ENCODE data around the gene PPP1R3C.

The PPP1R3C gene

DNA sequence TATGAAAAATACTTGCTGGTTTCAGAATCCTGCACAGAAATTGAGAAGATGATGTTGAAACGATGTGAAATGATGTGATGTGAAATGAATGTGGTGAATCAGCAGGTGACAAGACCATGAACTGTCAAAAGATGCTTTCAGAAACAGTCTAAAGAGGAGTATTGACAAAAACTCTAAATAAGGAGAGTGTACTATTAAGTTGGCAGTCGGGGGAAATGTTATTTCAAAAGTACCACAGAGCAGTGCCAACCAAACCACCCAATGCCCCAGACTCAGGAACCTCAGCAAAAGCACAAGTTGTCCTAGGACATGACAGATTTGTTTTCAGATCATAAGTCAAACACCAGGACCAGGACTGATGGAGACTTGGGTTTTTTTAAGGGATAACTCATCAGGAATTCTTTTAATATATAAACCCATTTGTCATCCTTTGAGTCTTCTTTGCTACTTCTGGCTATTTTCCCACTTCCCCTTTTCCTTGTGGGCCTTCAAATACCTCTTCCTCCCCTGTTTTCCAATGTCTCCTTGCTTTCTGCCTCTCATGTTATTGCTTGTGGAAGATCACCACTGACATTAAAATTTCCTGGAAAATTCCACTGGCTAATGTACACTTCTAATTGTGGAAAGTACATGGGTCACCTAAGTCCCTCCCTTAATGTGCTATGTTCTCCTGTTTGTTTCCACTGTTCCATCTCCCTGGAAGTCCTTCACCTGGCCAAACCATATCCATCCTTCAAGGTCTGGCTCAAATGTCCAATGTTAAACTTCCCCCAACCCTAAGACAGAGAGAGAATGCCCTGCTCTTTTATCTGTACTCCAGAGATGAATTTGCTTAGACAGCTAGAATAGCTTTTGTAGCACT is 10.2 kb upstream of the PPP1R3C start:
- no peak overlapping the region for H3K4me3 Mint-ChIP-seq
- no peak overlapping the region for H3K27ac Mint-ChIP-seq
- H3K4me1 Mint-ChIP-seq (ENCODE audit: low read depth), result no peaks in the 10 kb centered on the region
- intact Hi-C loops (cut with micrococcal nuclease), result no loop called here
- no peaks in the 10 kb centered on the region for H3K36me3 Mint-ChIP-seq (ENCODE audit: low read depth)
- peaks cover 11% of the 10 kb centered on the region for H3K27me3 Mint-ChIP-seq
- H3K9me3 Mint-ChIP-seq, result no peaks in the 10 kb centered on the region

DNA sequence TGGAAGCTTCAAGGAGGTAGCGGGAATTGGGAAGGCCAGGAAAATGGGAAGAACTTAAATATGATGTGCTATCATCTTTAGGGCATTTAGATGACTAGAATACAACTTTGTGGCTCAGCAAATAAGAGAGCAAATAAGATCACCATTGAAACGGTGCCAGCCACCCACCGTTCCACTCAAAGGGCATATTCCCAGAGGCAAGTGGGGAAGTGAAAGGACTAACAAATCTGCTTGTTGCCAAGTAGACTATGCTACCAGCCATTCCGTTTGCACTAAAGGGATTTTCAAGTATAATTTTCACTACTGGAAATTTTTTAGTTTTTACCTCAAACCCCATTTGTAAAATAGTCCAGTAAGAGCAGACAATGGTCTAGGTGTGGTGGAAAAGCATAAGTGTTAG is 4.0 kb upstream of the PPP1R3C start:
- Mint-ChIP-seq H3K9me3 (no peaks in the 10 kb centered on the region), H3K4me1 (ENCODE audit: low read depth) (peaks cover 8% of the 10 kb centered on the region), H3K27ac (no peak overlapping the region), H3K4me3 (no peak overlapping the region), H3K36me3 (ENCODE audit: low read depth) (no peaks in the 10 kb centered on the region), H3K27me3 (peaks cover 28% of the 10 kb centered on the region)
- intact Hi-C loops (cut with micrococcal nuclease), result loop anchor here (10.0 kb wide), 1 partner anchor 268 kb away; the partner anchor contains the start of gene FGFBP3

DNA sequence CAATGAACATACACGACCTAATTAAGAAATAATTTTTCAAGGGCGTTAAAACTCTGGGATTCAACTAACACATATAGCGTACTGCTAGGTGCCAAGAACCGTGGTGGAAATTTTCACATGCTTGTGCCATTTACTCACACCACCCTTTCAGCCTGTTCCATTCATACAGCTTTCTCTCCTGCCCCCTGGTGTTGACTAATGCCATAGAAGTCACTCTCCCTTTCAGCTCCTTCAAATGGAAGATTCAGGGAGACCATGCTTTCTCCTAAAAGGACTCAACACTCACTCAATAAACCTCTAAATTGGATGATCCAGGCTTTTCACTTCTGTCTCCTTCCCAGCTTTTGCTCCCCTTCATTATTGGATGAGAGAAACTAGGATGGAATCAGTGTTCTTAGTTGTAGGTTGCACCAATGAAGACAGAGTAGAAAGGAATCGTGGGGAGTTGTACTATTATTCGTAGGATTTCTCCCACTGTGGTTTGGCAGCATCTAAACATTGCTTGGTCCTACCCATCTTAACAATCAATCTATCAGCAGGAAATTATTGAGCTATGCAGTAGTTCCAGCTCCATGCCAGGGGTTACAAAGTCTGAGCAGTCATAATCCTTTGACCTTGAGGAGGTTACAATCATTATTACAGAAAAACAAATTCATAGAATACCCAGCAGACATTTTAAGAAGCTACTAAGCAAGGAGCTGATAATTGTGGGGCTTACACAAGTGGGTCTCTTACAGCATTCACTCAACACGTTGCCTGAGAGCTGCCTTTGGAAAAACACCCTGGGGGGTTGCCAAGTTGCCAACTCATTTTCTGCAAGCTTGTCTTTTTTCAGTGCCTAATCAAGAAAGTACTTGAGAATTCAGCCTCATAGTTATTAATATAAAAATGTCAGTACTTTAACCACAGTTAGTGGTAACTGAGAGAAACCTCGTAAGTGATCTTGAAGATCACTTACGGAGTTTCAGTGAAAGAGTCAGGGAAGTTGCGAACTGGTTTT is 2.8 kb upstream of the PPP1R3C start:
- Mint-ChIP-seq H3K27me3 (peaks cover 34% of the 10 kb centered on the region), H3K36me3 (ENCODE audit: low read depth) (no peaks in the 10 kb centered on the region), H3K9me3 (no peaks in the 10 kb centered on the region), H3K4me3 (no peak overlapping the region), H3K27ac (no peak overlapping the region), H3K4me1 (ENCODE audit: low read depth) (peaks cover 8% of the 10 kb centered on the region)
- intact Hi-C loops (cut with micrococcal nuclease), result loop anchor here (1.0 to 10.0 kb wide), 4 partner anchors 143 to 337 kb away; partner anchors contain the start of gene FGFBP3

DNA sequence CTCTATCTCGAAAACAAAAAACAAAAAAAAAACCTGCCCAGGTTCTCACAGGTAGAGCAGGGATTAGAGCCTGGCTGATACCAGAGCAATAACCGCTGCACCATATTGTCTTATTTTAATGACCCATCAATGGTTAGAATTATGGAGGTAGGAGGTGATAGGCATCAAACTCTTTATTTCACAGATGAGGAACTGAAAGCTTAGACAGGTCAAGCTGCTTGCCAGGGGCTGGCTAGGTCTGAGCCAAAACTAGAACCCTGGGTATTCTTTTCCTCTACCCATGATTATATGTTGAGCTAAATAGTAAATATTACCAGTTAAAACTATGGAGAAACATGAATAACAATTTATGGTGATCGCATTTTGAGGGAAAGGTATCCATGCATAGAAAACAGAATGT is 2.0 kb upstream of the PPP1R3C start:
- Mint-ChIP-seq H3K4me1 (ENCODE audit: low read depth) (peaks cover 8% of the 10 kb centered on the region), H3K9me3 (no peaks in the 10 kb centered on the region), H3K27me3 (peaks cover 39% of the 10 kb centered on the region), H3K4me3 (no peak overlapping the region), H3K27ac (no peak overlapping the region), H3K36me3 (ENCODE audit: low read depth) (no peaks in the 10 kb centered on the region)
- intact Hi-C loops (cut with micrococcal nuclease), result loop anchor here (1.0 to 10.0 kb wide), 4 partner anchors 142 to 337 kb away; partner anchors contain the start of gene FGFBP3

DNA sequence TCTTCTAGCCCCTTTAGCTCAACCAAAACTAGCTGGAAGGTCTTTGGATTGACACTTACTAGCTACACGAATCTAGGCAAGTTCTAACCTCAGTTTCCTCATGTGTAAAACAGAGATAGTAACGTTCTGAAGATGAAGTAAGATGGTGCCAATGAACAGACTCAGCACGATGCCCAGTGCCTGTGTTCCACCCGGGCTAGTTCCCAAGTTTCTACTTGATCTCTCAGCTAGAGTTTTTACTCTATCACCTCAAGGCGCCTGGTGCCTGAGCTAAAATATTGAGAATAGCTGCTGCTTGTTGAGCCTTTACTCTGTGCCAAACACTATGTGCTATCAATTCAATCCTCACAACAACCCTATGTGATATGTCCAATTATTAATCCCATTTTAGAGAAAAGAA is 1.4 kb upstream of the PPP1R3C start:
- no peak overlapping the region for H3K27ac Mint-ChIP-seq
- no peaks in the 10 kb centered on the region for H3K9me3 Mint-ChIP-seq
- intact Hi-C loops (cut with micrococcal nuclease), result loop anchor here (2.0 to 10.0 kb wide), 3 partner anchors 141 to 271 kb away; partner anchors contain the start of gene FGFBP3
- no peak overlapping the region for H3K4me3 Mint-ChIP-seq
- peaks cover 39% of the 10 kb centered on the region for H3K27me3 Mint-ChIP-seq
- peaks cover 8% of the 10 kb centered on the region for H3K4me1 Mint-ChIP-seq (ENCODE audit: low read depth)
- no peaks in the 10 kb centered on the region for H3K36me3 Mint-ChIP-seq (ENCODE audit: low read depth)

DNA sequence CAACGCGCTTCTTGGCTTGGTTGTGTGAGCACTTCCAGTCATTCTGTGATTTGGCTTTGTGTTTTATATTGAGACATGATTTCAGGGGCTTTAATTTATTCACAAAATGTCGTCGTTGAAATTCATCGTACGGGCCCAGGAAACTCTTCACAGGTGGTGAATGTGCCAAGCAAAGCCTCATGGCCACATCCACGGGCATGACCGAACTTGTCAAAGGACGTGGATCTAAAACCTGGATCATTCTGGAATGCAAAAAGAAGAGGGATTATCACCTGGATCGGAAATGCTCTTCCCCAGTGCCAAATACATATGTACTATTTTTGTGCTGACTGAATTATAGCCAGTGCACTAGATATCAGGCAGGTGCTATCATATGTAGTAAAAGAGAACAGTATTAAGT is 2.2 kb downstream of the PPP1R3C start:
- Mint-ChIP-seq H3K27me3 (peaks cover 42% of the 10 kb centered on the region), H3K4me1 (ENCODE audit: low read depth) (peaks cover 8% of the 10 kb centered on the region), H3K27ac (no peak overlapping the region), H3K4me3 (no peak overlapping the region), H3K36me3 (ENCODE audit: low read depth) (no peaks in the 10 kb centered on the region), H3K9me3 (no peaks in the 10 kb centered on the region)
- intact Hi-C loops (cut with micrococcal nuclease), result loop anchor here (10.0 kb wide), 1 partner anchor 274 kb away; the partner anchor contains the start of gene FGFBP3

DNA sequence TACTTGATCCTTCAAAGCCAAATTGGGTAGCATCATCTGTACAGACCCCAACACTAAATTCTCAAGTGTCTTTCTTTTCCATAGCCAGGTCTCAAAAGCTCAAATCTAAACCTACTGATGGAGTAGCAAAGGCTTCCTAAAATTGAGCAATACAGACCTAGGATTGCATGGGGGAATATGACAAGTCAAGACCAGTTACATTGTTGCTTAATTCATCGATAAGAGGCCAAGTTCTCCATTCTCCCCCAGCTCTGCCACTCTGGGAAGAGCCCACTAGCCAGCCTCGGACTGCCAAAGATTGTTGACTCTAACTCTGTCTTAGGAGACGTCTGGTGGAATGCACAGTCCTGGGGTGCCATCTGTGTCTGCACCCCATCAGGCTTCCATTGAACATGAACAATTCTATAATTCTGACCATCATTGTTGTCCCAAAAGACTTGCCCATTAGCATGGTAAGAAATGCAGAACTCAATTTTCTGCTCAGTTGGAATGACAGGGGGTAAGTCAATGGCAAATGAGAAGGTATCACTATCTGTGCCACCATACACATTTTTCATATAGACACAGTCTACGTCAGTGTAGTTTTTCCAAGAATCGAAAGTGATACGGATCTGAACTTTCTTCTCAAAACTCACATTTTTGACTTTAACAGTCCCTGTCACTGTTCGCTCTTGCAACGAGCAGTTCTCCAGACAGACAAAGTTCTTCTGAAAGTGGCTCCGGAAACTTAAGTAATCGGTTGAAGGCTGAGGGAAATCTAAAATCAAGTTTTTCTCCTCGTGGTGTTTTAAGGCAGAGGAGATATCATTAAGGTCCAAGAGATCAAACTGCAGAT is 2.9 kb downstream of the PPP1R3C start:
- Mint-ChIP-seq H3K27me3 (peaks cover 42% of the 10 kb centered on the region), H3K4me3 (no peak overlapping the region), H3K9me3 (no peaks in the 10 kb centered on the region), H3K36me3 (ENCODE audit: low read depth) (no peaks in the 10 kb centered on the region), H3K27ac (no peak overlapping the region), H3K4me1 (ENCODE audit: low read depth) (peaks cover 8% of the 10 kb centered on the region)
- intact Hi-C loops (cut with micrococcal nuclease), result loop anchor here (10.0 kb wide), 1 partner anchor 275 kb away; the partner anchor contains the start of gene FGFBP3

DNA sequence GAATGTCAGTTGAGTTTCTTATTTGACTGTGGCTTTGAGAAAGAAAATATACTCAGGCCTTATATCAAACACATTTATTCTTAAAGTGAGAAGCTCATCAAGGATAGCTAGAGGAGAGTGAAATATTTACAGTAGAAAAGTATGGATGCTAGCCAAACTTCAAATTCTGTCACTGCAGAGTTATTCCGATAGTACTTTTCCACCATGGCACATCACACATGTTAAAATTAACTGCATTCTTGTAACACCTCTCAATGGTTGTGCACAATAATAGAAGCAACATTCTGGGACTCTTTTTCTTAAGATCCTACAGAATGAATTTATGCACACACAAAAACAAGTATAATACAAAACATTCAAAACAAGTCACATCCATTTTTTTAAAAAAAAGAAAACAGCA is 4.5 kb downstream of the PPP1R3C start:
- no peak overlapping the region for H3K27ac Mint-ChIP-seq
- no peak overlapping the region for H3K4me3 Mint-ChIP-seq
- H3K36me3 Mint-ChIP-seq (ENCODE audit: low read depth), result no peaks in the 10 kb centered on the region
- H3K4me1 Mint-ChIP-seq (ENCODE audit: low read depth), result peaks cover 8% of the 10 kb centered on the region
- intact Hi-C loops (cut with micrococcal nuclease), result no loop called here
- H3K9me3 Mint-ChIP-seq, result no peaks in the 10 kb centered on the region
- peaks cover 30% of the 10 kb centered on the region for H3K27me3 Mint-ChIP-seq

DNA sequence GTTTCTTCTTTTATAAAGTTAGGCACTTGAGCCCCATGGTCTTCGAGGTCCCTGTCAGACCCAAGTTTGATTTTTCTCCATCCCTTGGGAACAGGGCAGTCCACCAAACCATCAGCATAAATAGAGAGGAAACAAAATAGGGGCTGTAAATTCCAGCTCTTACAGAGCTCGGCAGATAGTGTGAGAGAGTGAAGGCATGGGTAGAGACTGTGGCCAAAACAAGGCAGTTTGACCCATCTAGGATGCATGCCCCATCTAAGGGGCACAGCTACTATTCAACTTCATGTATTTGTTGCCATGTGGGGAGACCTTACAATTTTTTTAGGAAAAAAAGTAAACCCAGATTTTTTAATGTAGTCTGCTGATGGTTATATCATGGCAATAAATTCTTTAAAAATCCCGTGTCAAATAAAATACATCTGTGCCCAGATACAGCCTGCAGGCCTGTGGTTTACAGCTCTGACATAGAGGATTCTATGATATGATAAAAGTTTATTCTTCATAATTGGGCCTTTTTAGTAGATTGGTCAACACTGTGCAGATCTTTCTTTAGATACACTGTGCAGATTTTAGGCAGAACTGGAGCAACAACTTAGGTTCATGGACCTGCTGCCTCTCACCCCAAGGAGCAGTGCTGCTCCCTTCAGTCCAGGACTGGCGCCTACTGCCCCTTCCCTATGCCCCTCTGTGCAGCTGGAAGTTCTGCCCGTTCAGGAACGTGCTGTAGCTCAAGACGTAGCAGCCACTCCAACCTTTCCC is 5.3 kb downstream of the PPP1R3C start:
- peaks cover under 1% of the 10 kb centered on the region for H3K4me1 Mint-ChIP-seq (ENCODE audit: low read depth)

DNA sequence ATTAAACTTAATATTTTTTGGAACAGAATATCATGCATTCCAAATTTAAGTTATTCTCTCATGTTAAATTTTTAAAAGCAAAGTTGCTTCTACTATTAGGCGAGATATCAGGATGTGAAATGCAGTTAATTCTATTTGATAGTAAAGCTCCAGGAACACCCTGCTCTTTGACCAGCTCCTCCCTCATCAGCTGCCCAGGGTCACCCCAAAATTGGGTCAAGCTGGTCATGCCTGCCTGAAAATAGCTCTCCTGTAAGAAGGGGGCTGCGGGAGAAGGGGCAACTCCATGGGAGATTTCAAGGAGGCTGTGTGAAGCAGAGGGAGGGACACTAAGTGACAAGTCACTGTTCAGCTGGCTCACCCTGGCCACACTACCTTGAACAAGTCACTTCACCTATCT is 5.9 kb downstream of the PPP1R3C start:
- intact Hi-C loops (cut with micrococcal nuclease), result no loop called here
- H3K4me1 Mint-ChIP-seq (ENCODE audit: low read depth), result no peaks in the 10 kb centered on the region
- peaks cover 17% of the 10 kb centered on the region for H3K27me3 Mint-ChIP-seq
- no peak overlapping the region for H3K27ac Mint-ChIP-seq
- no peaks in the 10 kb centered on the region for H3K36me3 Mint-ChIP-seq (ENCODE audit: low read depth)
- H3K4me3 Mint-ChIP-seq, result no peak overlapping the region
- H3K9me3 Mint-ChIP-seq, result peaks cover 5% of the 10 kb centered on the region

More for the DNA sequence above, 5.3 kb downstream of the PPP1R3C start:
- H3K36me3 Mint-ChIP-seq (ENCODE audit: low read depth), result no peaks in the 10 kb centered on the region
- H3K4me3 Mint-ChIP-seq, result no peak overlapping the region
- H3K27ac Mint-ChIP-seq, result no peak overlapping the region
- H3K27me3 Mint-ChIP-seq, result peaks cover 23% of the 10 kb centered on the region
- intact Hi-C loops (cut with micrococcal nuclease), result no loop called here
- peaks cover 5% of the 10 kb centered on the region for H3K9me3 Mint-ChIP-seq

DNA sequence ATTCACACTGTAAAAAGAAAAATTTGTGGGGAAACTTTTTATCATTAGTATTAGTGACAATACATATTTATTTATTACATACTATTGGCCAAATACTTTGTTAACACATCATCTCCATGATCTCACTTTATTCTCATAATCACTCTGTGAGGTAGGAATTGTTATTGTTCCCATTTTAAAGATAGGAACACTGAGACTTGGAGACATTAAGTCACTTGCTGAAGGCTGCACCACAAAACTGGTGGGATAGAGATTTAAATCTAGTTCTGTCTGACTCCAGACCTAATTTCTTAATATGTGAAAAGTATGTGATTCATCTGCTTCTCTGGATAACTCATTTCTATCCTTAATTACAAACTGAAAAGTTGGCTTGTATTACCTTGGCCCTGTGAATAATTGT is 8.2 kb downstream of the PPP1R3C start:
- intact Hi-C loops (cut with micrococcal nuclease), result no loop called here
- peaks cover 5% of the 10 kb centered on the region for H3K27me3 Mint-ChIP-seq
- H3K9me3 Mint-ChIP-seq, result peaks cover 5% of the 10 kb centered on the region
- H3K27ac Mint-ChIP-seq, result no peak overlapping the region
- H3K4me3 Mint-ChIP-seq, result no peak overlapping the region
- H3K4me1 Mint-ChIP-seq (ENCODE audit: low read depth), result no peaks in the 10 kb centered on the region
- no peaks in the 10 kb centered on the region for H3K36me3 Mint-ChIP-seq (ENCODE audit: low read depth)

DNA sequence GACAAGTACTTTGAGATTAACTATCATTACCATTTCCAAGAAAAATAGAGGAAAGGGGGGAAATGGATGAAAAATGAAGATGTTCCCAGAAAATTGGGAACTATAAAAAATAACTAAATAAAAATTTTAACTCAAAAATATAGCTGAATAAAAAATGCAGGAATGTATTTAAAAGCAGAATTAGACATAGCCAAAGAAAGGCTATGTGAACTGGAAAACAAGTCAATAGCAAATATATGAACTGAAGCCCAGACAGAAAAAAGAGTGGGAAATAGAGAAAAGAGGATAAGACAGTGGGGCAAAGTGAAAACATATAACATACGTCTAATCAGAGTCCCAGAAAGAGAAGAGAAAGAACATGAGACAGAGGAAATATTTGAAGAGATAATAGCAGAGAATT is 10.3 kb downstream of the PPP1R3C start:
- peaks cover 3% of the 10 kb centered on the region for H3K27me3 Mint-ChIP-seq
- no peaks in the 10 kb centered on the region for H3K4me1 Mint-ChIP-seq (ENCODE audit: low read depth)

More for the DNA sequence above, 10.3 kb downstream of the PPP1R3C start:
- no peak overlapping the region for H3K4me3 Mint-ChIP-seq
- no peak overlapping the region for H3K27ac Mint-ChIP-seq
- no peaks in the 10 kb centered on the region for H3K36me3 Mint-ChIP-seq (ENCODE audit: low read depth)
- intact Hi-C loops (cut with micrococcal nuclease), result no loop called here
- peaks cover 5% of the 10 kb centered on the region for H3K9me3 Mint-ChIP-seq
